Hepatocyte (in vitro differentiated cells): ENCODE measurements around the gene POLD4.

Source experiments
- EZH2phosphoT487 ChIP-seq: fragments of 200-600 bp; sonication (generic); IDR thresholded peaks from one replicate; pipeline ENCODE4 v1.6.1; 2018; ENCODE audit warnings: antibody characterized with exemption, mild to moderate bottlenecking, low read depth, moderate library complexity; ENCODE audit not compliant: unreplicated experiment, severe bottlenecking
- TF ChIP-seq, protein P1 (sequence below): fragments of 200-600 bp; sonication (generic); IDR thresholded peaks from 2 replicates; pipeline ENCODE4 v1.5.1; 2016; ENCODE audit warnings: antibody characterized with exemption, mild to moderate bottlenecking; ENCODE audit not compliant: poor library complexity

DNA sequence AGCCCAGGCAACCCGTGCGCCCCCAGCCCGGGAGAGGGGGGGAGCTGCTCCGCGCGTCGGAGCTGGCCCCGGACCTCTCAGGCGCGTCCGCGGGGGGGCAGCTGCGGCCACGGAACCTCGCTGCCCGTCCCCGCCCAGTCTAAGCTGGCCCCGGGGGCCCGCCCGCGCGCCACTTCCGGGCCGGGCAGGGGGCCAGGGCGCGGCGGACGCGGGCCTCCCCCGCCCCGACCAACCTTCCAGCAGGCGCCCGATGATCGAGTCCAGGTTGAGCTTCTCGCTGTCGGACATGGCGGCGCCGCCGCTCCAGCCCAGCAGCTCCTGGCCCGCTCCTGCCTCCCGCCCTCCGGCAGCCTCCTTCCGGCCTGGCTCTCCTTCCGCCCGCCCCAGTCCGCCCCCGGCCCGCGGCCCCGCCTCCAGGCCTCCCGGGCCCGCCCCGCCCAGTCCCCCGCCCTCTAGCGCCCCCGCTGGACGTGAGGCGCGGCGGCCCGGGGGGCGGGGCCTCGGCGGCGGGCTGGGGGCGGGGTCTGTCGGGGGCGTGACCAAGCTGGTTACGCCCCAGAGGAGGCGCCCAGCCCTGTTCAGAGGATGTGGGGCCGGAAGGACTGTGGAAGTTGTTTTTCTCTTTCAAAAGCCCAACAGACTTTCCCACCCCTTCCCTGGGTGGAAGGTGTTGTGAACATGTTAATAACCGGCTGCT, 48.3 kb upstream of the POLD4 start, which contains the start of gene PPP1CA:
- TF ChIP-seq, protein P1, sequence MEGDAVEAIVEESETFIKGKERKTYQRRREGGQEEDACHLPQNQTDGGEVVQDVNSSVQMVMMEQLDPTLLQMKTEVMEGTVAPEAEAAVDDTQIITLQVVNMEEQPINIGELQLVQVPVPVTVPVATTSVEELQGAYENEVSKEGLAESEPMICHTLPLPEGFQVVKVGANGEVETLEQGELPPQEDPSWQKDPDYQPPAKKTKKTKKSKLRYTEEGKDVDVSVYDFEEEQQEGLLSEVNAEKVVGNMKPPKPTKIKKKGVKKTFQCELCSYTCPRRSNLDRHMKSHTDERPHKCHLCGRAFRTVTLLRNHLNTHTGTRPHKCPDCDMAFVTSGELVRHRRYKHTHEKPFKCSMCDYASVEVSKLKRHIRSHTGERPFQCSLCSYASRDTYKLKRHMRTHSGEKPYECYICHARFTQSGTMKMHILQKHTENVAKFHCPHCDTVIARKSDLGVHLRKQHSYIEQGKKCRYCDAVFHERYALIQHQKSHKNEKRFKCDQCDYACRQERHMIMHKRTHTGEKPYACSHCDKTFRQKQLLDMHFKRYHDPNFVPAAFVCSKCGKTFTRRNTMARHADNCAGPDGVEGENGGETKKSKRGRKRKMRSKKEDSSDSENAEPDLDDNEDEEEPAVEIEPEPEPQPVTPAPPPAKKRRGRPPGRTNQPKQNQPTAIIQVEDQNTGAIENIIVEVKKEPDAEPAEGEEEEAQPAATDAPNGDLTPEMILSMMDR = peak; percentile 51
- no peak for TF ChIP-seq EZH2phosphoT487
